Measurements from ENCODE around the gene NRARP.

Gene NRARP

DNA sequence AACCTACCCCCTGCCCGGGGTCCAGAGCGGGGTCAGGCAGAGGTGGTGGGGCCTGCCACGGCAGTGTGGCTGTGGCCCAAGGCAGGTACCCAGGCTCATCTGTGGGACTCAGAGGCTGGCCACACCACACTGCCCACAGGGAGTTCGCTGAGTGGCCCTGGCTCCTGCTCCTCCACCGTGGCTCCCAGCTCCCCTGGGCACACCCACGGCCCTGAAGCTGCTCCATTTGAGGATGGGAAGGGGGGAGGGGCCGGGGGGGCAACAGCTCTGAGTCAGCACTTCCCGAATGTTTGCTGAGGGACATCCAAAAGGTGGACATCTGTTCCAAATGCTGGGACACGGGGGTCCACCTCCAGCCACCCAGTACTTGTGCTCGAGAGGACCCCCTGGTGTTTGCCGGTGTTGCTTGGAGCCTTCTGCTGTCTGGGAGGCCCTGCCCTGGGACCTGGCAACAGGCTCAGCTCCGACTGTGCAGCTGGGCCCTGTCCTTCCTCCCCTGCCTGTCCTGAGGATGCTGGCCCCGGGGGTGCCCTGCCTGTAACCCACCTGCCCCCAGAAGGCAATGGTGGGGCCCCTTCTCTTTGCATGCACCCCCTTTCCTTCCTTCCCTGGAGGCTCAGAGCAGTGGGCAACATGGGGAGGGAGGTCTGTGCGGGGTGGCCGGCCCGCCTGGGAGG lies 2.5 kb upstream of the NRARP start:
- Histone ChIP-seq H3K27ac (ENCODE audit: low read depth, low read length) (no peak overlapping the region), H3K27me3 (ENCODE audit: control insufficient read depth, insufficient read depth, low read length) (peaks cover 8% of the 10 kb centered on the region), H3K9ac (ENCODE audit: low read length) (no peak overlapping the region), H3K4me1 (ENCODE audit: control insufficient read depth, insufficient read depth, low read length) (no peaks in the 10 kb centered on the region), H3K36me3 (ENCODE audit: control insufficient read depth, insufficient read depth, low read length) (no peaks in the 10 kb centered on the region), H3K4me3 (ENCODE audit: low read length) (no peak overlapping the region)

DNA sequence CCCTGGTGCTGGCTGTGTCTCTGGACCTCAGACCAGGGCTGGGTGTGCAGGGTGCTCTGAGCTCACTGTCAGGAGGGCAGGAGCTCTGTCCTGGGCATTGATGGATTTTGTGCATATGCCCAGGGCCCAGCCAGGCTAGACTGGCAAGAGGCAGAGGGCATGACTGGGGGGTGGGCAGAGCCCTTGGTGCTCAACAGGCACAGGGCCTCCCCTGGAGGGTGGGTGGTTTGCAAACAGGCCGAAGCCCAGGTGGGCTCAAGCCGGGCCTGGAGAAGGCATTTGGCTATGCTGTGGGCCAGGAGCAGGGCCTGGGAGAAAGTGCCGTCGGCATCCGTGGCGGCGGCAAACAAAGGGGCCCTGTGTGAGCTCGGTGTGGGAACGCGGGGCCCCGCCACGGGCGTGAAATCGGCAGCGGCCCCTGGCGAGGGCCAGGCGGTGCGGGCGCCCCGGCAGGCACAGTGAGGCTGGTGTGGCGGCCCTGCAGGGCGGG lies 1.9 kb upstream of the NRARP start:
- H3K27ac ChIP-seq (ENCODE audit: low read depth, low read length) = no peak overlapping the region
- H3K4me1 ChIP-seq (ENCODE audit: control insufficient read depth, insufficient read depth, low read length) = no peaks in the 10 kb centered on the region
- H3K4me3 ChIP-seq (ENCODE audit: low read length) = peak overlapping the region; percentile 42
- peaks cover 10% of the 10 kb centered on the region for H3K27me3 ChIP-seq (ENCODE audit: control insufficient read depth, insufficient read depth, low read length)
- no peaks in the 10 kb centered on the region for H3K36me3 ChIP-seq (ENCODE audit: control insufficient read depth, insufficient read depth, low read length)
- no peak overlapping the region for H3K9ac ChIP-seq (ENCODE audit: low read length)

DNA sequence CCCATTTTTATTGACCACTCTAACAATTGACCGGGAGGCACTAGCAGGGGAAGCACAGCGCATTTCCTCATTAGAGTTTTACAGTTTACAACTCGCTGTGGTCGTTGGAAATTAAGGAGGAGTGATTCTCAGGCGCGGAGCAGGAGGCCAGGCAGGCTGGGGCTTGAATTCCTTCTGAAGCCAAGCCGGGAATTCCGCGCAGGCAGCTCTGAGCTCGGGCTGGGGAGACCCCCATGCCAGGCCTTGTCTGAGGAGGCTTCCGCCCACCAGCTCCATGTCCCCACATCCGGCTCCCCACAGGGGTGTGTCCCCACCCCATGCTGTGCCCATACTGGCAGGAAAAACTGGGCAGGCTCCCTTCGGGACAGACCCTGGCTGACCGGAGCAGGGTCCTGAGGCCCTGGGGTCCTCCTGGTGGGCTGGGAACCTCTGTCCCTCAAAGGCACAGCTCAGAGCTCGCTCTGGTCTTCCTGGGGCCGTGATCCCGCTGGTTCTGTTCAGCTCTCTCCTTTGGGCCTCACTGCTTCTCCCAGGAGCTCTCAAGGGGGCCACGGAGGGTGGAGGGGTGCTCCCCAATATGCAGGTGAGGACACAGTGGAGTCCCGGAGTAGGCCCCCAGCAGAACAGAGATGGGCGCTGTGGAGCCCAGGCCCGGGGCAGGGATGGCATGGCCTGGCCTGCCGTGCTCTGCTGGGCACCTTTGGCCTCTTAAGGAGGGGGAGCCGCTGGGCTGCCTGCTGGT lies 1.3 kb upstream of the NRARP start:
- peaks cover 17% of the 10 kb centered on the region for H3K27me3 ChIP-seq (ENCODE audit: control insufficient read depth, insufficient read depth, low read length)
- peak overlapping the region; percentile 45 for H3K9ac ChIP-seq (ENCODE audit: low read length)
- peak overlapping the region; percentile 42 for H3K4me3 ChIP-seq (ENCODE audit: low read length)
- H3K36me3 ChIP-seq (ENCODE audit: control insufficient read depth, insufficient read depth, low read length) = no peaks in the 10 kb centered on the region
- no peaks in the 10 kb centered on the region for H3K4me1 ChIP-seq (ENCODE audit: control insufficient read depth, insufficient read depth, low read length)
- H3K27ac ChIP-seq (ENCODE audit: low read depth, low read length) = no peak overlapping the region

DNA sequence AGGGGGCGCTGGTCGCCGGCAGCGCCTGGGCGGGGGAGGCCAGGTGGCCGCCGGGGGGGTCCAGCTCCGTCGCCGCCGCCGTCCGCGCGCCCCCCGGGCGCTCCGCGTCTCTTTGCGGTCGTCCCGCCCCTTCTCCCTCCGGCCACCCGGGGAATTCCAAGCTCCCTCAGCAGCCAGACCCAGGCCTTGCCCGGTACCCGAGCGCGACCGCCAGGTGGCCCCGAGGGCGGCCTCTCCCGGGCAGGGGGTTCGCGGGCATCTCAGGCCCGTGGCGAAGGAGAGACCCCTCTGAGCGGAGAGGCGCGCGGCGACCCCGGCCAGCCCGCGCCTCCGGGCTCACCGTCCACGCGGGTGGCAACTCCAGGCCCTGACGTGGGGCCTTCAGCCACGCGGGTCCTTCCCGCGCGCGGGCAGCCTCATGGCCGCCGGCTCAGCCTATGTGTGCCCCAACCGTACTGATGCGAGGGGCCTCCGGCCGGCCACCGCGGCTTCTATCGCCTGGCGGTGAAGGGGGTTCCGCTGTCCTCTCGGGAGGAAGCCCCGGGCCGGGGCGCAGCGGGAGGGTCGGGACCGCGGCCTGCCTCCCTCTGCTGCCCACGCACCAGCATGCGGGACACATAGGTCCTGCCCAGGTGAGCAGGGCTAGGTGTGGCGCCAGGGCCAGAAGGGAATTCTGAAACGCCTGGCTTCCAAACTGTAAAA lies 529 bp upstream of the NRARP start:
- peak overlapping the region; percentile 45 for H3K4me3 ChIP-seq (ENCODE audit: low read length)
- peak overlapping the region; percentile 16 for H3K9ac ChIP-seq (ENCODE audit: low read length)
- H3K27ac ChIP-seq (ENCODE audit: low read depth, low read length) = no peak overlapping the region

DNA sequence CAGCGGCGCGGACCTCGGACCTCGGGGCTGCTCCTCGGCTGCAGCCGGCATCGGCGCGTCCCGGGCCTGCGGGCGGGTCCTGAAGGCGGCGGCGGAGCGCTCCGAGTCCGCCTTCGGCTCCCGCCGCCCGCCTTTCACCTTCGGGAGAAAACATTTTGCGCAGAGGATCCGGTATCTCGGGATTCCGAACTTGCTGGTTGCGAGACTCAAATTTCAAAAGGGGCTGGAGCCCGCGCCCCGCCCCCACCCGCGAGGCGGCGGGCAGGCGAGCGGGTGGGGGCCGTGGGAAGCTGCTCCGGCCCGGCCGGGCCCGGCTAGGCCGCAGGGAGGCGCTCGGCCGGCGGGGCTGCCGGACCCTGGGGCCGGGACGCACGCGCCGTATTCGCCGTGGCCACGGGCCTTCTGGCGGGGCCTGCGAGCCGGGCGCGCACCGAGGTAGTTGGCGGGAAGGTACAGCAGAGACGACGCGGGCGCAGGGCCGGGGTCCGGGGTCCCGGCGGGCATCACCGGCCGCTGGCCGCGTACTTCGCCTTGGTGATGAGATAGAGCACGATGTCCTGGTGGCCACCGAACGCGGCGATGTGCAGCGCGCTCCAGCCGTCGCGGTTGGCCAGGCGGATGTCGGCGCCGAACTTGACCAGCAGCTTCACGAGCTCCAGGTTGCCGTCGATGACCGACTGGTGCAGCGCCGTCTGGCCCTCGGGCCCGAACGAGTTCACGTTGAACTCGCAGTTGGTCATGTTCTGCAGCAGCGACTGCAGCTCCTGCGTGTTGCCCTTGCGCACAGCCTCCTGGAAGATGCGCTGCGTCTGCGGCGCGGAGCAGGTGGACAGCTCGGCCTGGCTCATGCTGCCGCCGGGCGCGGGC lies 757 bp downstream of the NRARP start:
- peaks cover 19% of the 10 kb centered on the region for H3K27me3 ChIP-seq (ENCODE audit: control insufficient read depth, insufficient read depth, low read length)
- H3K9ac ChIP-seq (ENCODE audit: low read length) = no peak overlapping the region
- H3K4me3 ChIP-seq (ENCODE audit: low read length) = peak overlapping the region; percentile 70
- no peak overlapping the region for H3K27ac ChIP-seq (ENCODE audit: low read depth, low read length)
- H3K36me3 ChIP-seq (ENCODE audit: control insufficient read depth, insufficient read depth, low read length) = no peaks in the 10 kb centered on the region
- H3K4me1 ChIP-seq (ENCODE audit: control insufficient read depth, insufficient read depth, low read length) = no peaks in the 10 kb centered on the region

More for the DNA sequence above, 529 bp upstream of the NRARP start:
- Histone ChIP-seq H3K36me3 (ENCODE audit: control insufficient read depth, insufficient read depth, low read length) (no peaks in the 10 kb centered on the region), H3K27me3 (ENCODE audit: control insufficient read depth, insufficient read depth, low read length) (peaks cover 18% of the 10 kb centered on the region), H3K4me1 (ENCODE audit: control insufficient read depth, insufficient read depth, low read length) (no peaks in the 10 kb centered on the region)

DNA sequence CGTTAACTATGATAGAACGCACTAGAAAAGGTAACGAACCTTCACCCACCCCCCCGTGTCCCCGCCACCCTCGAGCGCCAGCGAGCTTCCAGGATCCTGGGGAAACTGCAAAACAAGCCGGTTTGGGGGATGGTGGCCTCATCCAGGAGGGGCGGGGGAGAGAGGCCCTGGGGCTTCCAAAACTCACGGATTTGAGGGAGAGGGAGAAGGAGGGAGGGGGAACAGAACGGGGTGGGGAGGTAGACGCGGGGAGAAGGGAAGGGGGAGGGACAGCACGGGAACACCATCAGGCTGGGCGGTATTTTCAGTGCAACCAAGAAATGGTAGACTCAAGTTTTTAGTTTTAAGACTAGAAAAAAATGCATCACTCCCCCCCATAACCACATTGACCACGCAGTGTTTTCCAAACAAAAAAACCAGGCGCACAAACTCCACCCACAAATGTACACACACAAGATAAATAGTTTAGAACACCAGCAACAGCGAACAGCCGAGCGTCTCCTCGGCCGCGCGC lies 1.4 kb downstream of the NRARP start:
- Histone ChIP-seq H3K4me1 (ENCODE audit: control insufficient read depth, insufficient read depth, low read length) (no peaks in the 10 kb centered on the region), H3K27ac (ENCODE audit: low read depth, low read length) (no peak overlapping the region), H3K27me3 (ENCODE audit: control insufficient read depth, insufficient read depth, low read length) (peaks cover 19% of the 10 kb centered on the region), H3K4me3 (ENCODE audit: low read length) (peak overlapping the region; percentile 70), H3K9ac (ENCODE audit: low read length) (no peak overlapping the region), H3K36me3 (ENCODE audit: control insufficient read depth, insufficient read depth, low read length) (no peaks in the 10 kb centered on the region)

DNA sequence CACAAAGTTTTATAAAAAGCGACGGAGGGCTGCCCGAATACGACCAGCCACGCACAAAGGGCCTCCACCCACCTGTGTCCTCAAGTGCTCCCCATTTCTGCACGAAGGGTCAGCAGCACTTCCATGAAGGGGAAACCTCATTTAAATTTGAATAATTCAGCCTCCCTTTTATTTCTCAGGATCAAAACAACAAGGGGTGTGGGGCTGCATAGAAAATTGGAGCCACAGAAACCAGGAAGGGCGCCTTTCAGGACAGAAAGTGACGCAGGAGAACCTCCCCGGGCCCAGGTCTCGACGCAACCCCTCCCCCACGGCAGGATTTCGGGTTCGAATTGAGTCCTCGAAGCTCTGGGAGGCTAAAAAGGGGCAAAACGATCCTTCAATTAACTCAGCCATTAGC lies 2.1 kb downstream of the NRARP start:
- no peaks in the 10 kb centered on the region for H3K4me1 ChIP-seq (ENCODE audit: control insufficient read depth, insufficient read depth, low read length)
- peak overlapping the region; percentile 31 for H3K4me3 ChIP-seq (ENCODE audit: low read length)
- peak overlapping the region; percentile 13 for H3K9ac ChIP-seq (ENCODE audit: low read length)
- no peak overlapping the region for H3K27ac ChIP-seq (ENCODE audit: low read depth, low read length)
- no peaks in the 10 kb centered on the region for H3K36me3 ChIP-seq (ENCODE audit: control insufficient read depth, insufficient read depth, low read length)
- peaks cover 21% of the 10 kb centered on the region for H3K27me3 ChIP-seq (ENCODE audit: control insufficient read depth, insufficient read depth, low read length)

DNA sequence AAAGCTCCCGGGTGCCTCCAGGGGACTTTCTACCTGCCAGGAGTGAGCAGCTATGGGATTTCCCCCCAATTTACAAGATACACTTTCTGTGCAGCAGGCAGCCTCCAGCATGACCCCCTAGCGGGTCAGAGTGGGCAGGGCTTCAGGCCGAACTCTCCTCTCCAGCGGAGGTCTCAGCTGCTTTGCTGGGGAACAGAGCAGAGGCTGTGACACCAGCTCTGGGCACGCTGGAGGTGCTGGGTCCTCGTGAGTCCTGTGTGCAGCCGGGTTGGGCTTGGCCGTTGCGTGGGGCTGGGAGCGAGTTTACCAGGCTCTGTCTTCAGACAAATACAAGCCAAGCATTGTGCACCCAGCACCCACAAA lies 2.9 kb downstream of the NRARP start:
- H3K36me3 ChIP-seq (ENCODE audit: control insufficient read depth, insufficient read depth, low read length) = no peaks in the 10 kb centered on the region
- no peaks in the 10 kb centered on the region for H3K4me1 ChIP-seq (ENCODE audit: control insufficient read depth, insufficient read depth, low read length)
- peaks cover 26% of the 10 kb centered on the region for H3K27me3 ChIP-seq (ENCODE audit: control insufficient read depth, insufficient read depth, low read length)
- H3K9ac ChIP-seq (ENCODE audit: low read length) = peak overlapping the region; percentile 51
- H3K27ac ChIP-seq (ENCODE audit: low read depth, low read length) = no peak overlapping the region
- peak overlapping the region; percentile 31 for H3K4me3 ChIP-seq (ENCODE audit: low read length)

DNA sequence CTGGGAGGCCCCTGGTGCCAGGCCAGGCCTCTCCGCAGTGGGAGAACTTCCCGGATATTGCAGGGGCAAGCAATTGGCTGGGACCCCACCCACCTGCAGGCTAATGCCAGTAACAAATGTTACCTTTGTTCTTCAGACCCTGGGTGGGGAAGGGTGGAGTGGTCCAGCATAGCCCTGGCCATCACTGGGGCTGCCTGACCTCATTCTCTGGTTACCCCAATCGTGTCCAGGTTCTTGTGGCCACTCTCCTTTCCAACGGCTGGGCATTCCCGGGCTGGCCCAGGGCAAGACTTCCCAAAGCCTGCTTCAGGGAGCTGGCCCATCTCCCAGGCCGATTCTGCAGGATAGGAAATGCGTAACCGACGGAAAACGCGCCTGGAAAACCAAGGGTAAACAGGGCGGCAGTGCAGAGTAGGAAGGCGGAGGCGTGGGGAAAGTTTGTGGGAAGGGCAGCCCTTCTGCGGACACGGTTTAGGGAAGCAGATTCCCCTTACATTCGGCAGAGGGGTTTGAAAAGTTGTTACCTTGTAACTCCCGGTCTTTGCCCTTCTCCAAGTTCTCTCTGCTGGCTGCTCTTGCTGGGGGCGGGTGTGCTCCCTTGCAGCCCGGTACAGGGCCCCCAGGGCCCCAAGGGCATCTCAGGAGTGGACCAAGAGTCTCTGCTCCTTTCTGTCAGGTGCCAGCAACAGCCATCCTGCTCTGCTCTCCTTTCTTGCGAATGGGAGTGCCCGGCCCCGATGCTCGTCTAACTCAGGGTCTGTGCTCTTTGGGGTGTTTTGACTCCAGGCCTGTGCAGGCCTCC lies 3.5 kb downstream of the NRARP start:
- Histone ChIP-seq H3K27me3 (ENCODE audit: control insufficient read depth, insufficient read depth, low read length) (peaks cover 26% of the 10 kb centered on the region), H3K27ac (ENCODE audit: low read depth, low read length) (peak overlapping the region; percentile 21), H3K36me3 (ENCODE audit: control insufficient read depth, insufficient read depth, low read length) (no peaks in the 10 kb centered on the region), H3K4me3 (ENCODE audit: low read length) (peak overlapping the region; percentile 31), H3K4me1 (ENCODE audit: control insufficient read depth, insufficient read depth, low read length) (no peaks in the 10 kb centered on the region), H3K9ac (ENCODE audit: low read length) (peak overlapping the region; percentile 47)

DNA sequence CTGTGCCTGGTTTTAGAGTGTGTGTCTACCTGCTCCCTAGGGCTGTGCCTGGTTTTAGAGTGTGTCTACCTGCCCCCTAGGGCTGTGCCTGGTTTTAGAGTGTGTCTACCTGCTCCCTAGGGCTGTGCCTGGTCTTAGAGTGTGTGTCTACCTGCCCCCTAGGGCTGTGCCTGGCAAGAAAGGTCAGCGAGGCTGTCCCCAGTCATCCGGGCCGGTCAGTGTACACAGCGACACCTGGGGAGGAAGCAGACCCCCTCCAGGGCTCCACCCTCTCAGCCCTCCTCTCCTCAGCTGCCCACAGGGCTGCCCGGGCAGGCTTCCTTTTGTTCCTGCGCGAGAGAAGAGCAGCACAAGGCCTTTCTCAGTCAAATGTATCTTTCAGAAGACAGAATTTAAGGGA lies 4.1 kb downstream of the NRARP start:
- Histone ChIP-seq H3K4me3 (ENCODE audit: low read length) (peak overlapping the region; percentile 31), H3K9ac (ENCODE audit: low read length) (peak overlapping the region; percentile 36), H3K27me3 (ENCODE audit: control insufficient read depth, insufficient read depth, low read length) (peaks cover 26% of the 10 kb centered on the region), H3K36me3 (ENCODE audit: control insufficient read depth, insufficient read depth, low read length) (no peaks in the 10 kb centered on the region), H3K4me1 (ENCODE audit: control insufficient read depth, insufficient read depth, low read length) (no peaks in the 10 kb centered on the region), H3K27ac (ENCODE audit: low read depth, low read length) (peak overlapping the region; percentile 28)

Measured in rectal smooth muscle tissue (tissue), 1 donor.